GM19372 (cell line): ENCODE measurements around the gene SYDE2.

Source experiments
- ATAC-seq: cut with Tn5 transposase; IDR thresholded peaks from one replicate; pipeline ENCODE4 v1.9.1; 2021; ENCODE audit warnings: mild to moderate bottlenecking, low read depth, moderate library complexity; ENCODE audit not compliant: unreplicated experiment

SYDE2 gene

DNA sequence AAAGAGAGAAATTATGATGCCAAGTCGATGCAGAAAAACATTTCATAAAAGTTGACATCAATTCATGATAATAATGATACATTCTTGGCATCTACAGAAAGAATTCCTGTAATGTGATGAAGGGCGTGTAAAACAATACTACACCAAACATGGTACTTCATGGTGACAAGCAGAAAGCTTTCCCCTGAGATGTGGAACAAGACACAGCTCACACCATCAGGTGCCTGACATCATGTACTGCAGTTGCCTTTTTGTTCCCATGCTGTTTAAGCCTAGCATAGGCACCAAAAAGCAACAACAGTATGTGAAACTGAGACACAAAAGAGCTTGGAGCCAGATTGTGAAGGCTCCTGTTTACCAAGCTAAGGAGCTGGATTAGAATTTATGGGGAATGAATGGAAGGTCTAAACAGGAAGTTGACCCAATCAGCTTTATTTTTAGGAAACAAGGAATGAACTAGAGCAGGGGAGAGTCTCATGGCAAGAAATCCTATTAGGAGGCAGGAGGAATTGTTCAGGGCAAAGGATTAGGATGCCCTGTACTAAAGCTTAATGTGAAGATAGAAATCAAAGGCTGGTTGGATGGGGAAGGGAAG lies 67.2 kb downstream of the SYDE2 start:
- ATAC-seq: no peak

DNA sequence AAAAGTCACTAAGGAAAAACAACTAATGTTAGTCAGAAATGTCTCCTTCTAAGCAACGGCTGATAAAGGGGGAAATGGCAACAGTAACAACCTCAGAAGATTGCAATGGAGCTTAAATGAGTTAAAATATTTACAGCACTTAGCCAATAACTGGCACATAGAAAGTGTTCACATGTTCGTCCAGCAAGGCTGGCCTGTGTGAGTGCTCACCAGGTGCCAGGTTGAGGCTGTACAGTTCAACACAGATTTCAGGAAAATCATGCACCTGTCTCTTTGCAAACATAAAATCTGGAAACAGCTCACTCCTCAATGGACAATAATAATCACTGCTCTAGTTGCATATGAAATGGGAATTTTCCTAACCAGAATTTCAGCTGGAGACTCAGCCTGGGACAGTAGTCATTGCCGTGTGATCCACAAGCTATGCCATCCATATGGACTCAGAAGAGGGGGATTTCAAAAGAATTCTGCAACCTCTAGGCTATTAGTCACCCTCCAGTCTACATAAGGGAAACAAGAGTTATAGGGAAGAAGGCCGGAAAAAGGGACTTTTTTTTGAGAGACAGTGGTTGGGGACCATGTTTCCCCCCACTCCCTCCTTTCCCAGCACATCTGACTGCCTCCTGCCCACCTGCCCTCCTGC lies 68.6 kb downstream of the SYDE2 start:
- no peak for ATAC-seq

DNA sequence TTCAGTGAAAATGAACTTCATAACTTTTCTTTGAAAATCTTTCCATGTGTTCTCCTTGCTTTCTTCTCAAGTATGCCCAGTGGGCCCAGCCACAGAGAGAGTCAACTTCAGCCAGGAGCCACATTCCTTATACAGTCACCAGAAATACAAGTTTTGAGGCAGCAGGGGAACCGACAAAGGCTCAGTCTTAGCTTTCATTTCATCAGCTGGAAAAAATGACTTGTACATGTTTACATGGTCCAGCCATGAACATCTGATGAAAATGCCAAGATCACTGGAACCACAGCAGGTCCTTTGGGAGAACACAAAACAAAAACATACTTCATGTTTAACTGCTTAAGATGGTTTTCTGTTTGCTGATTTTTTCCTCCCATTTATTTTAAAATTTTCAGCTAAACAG lies 72.5 kb downstream of the SYDE2 start:
- no peak for ATAC-seq

DNA sequence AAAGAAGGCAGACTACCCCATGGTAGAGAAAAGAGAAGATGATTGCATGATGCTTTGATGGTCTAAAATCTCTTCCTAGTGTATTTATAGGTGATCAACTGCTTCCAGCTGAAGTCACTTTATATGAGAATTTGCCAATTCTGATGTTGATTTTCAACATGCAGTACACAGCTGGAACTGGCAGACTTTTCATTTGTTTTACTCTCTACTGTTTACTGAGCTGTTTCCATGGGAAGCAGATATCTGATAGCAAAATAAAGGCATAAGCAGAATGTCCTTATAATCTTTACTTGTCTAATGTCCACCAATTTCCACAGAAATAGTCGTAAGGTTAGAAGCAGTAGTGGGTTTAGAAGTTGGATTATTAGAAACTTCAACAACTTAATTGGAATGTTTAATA lies 74.9 kb downstream of the SYDE2 start:
- no peak for ATAC-seq

DNA sequence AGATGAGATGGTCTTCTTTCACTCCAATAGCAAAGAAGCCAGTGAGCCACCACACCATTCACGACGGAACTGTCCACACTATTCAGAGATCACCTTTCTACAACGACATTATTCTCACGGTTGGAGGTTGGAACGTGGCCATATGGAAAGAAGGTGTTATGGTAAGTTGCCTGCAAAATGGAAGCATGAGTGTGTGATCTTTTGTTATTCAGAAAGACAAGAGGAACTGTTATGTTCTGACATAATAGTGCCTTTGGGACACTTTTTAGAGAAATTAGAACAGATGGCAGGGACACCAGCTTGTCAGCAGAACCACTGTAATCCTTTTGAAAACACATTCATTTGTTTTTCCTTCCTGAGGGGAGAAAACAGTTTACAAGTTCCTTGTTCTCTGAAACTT lies 76.7 kb downstream of the SYDE2 start:
- ATAC-seq: no peak

DNA sequence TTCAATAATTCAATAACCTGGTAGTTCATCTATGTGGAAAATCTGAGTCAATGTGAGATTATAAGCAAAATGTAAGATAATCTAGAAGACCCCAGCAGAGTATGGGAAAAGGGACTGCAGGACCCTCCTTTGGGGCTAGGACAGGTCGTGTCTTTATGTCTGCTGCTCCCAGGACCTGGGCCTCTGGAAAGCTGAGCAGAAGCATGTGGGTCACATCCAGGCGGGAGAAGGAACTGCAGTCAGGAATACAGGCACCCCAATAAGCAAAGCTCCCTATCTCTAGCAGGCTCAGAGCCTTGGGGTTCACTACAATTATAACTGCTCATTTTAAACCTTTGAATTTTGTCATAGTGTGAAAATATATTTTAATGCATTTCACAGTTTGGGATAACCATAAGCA lies 78.6 kb downstream of the SYDE2 start:
- no peak for ATAC-seq

DNA sequence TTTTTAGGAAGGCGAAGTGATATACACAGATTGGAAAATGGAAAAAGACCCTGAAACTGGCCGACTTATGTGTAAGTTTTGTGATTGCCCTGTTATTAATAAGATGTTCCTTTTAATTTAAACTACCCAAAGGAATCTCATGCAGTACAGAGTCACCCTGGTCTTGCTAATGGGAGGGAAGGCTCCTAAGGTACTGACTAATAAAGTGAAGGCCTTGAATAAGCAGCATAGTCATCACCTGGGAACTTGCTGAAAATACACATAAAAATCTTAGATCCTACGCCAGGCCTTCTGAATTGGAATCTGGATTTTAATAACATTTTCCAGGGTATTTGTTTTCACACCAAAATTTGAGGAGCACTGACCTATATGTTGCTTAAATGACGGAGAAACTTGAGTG lies 79.1 kb downstream of the SYDE2 start:
- no peak for ATAC-seq

DNA sequence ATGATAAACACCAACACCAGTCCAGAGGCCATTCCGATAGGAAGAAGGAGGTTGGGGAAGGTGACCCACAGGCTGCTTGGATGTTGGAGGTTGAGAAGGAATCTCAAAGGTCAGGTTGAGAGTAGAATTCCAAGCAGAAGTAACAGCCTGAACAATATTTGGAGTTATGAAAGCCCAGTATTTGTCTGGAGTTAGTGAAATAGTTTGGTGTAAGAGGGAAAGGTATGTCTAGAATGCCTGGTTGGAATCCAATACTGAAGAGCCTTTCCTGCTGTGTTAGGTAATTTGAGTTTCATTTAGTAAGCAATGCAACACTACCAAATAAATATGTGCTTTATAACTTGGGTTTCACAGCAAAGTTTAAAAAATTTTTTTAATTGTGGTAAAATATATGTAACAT lies 82.1 kb downstream of the SYDE2 start:
- ATAC-seq: no peak

GRCh38 chr1:85116856-85117255 lies 84.0 kb downstream of the SYDE2 start:
- ATAC-seq: no peak

GRCh38 chr1:85115933-85116332 lies 84.9 kb downstream of the SYDE2 start:
- ATAC-seq: no peak

DNA sequence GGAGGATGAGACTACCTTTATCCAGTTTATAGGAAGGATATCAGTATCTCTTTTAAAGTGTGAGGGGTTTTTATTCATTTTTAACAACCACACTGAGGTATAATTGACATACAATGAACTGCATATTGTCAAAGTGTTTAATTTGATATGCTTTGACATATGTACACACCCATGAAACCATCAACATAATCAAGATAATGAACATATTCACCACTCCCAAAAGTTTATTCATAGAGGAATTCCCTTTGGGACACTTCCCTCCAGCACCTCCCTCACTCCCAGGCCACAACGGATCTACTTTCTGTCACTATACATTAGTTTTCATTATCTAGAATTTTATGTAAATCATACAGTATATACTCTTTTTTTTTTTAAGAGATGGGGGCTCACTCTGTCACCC lies 89.1 kb downstream of the SYDE2 start:
- ATAC-seq: no peak

GRCh38 chr1:85109475-85109874 lies 91.3 kb downstream of the SYDE2 start:
- no peak for ATAC-seq
